NCI-H446 treated with DMSO at 0.1 percent for 48 hours (cell line): ENCODE data around the gene ATG9A.
A peak's percentile ranks its signal among the peaks of the same experiment; 100 is the strongest.

Source experiments
- DNase-seq: peaks from one replicate; lab custom pipeline; 2025; lab: John Stamatoyannopoulos, UW

The ATG9A gene

GRCh38 chr2:219252570-219252899 lies 23.1 kb upstream of the ATG9A start:
- no peak for DNase-seq

- no peak for DNase-seq
These were observed 22.6 kb upstream of the ATG9A start for GRCh38 chr2:219252084-219252483.

- DNase-seq, result no peak
These were observed 22.2 kb upstream of the ATG9A start for GRCh38 chr2:219251656-219252055.

- DNase-seq, result no peak
These were observed 20.8 kb upstream of the ATG9A start for GRCh38 chr2:219250049-219250781.

- DNase-seq, result peak; percentile 78
These were observed 20.0 kb upstream of the ATG9A start for GRCh38 chr2:219249203-219249980.

GRCh38 chr2:219248845-219249202 lies 19.4 kb upstream of the ATG9A start:
- no peak for DNase-seq

GRCh38 chr2:219247678-219248642 lies 18.5 kb upstream of the ATG9A start:
- DNase-seq, result no peak

GRCh38 chr2:219246559-219246958 lies 17.1 kb upstream of the ATG9A start:
- no peak for DNase-seq

GRCh38 chr2:219245899-219246230 lies 16.4 kb upstream of the ATG9A start:
- DNase-seq, result no peak

- peak; percentile 46 for DNase-seq
These were observed 15.9 kb upstream of the ATG9A start, which contains the start of the genes GLB1L and STK16 for GRCh38 chr2:219245148-219245898. TSS of gene GLB1L (minus strand) at chr2:219245444. CDS start at chr2:219243573, 1,871 bp downstream. TSS of gene STK16 (plus strand) at chr2:219245479. CDS start at chr2:219246000, 521 bp downstream.

GRCh38 chr2:219244789-219245147 lies 15.3 kb upstream of the ATG9A start:
- no peak for DNase-seq

GRCh38 chr2:219243291-219243761 lies 13.9 kb upstream of the ATG9A start:
- DNase-seq, result no peak

GRCh38 chr2:219234331-219234730 lies 4.9 kb upstream of the ATG9A start:
- DNase-seq, result no peak

GRCh38 chr2:219230059-219230540 lies 664 bp upstream of the ATG9A start:
- no peak for DNase-seq

- no peak for DNase-seq
These were observed 528 bp downstream of the ATG9A start for GRCh38 chr2:219228911-219229304.

- DNase-seq, result no peak
These were observed 1.2 kb downstream of the ATG9A start for GRCh38 chr2:219228041-219228910.

- no peak for DNase-seq
These were observed 4.1 kb downstream of the ATG9A start for GRCh38 chr2:219225350-219225749.

GRCh38 chr2:219223831-219224610 lies 5.4 kb downstream of the ATG9A start:
- DNase-seq, result no peak

GRCh38 chr2:219221957-219222518 lies 7.4 kb downstream of the ATG9A start:
- no peak for DNase-seq
